NCI-H146 treated with DMSO at 0.1 percent for 48 hours (cell line): Measurements from ENCODE around the gene FBN2.
"Not testable (repeated sequence)": the region's sequence is repeated elsewhere in the genome, so short reads cannot be mapped to it uniquely, and the experiment has no call there.

Experiments
- DNase-seq: peaks from one replicate; lab custom pipeline; 2025; ENCODE audit not compliant: unreplicated experiment; lab: John Stamatoyannopoulos, UW

The FBN2 gene

DNA sequence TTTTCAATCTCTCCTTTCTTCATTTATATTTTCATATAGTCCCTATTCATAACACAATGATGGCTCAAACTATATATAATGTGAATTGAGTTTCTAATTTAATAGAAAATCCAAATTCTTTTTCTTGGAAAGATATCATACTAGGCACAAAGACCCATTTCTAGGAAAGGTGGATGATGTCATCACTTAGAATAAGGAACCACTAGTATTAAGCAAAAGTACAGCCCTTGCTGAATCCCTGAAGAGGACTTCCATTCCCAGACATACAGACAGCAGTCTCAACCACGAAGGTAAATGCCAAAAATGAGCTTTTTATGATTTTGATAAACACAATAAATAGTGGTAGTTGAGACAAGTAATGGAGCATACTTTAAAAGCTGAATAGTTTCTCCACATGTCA, 210.0 kb downstream of the FBN2 start:
- no peak for DNase-seq

DNA sequence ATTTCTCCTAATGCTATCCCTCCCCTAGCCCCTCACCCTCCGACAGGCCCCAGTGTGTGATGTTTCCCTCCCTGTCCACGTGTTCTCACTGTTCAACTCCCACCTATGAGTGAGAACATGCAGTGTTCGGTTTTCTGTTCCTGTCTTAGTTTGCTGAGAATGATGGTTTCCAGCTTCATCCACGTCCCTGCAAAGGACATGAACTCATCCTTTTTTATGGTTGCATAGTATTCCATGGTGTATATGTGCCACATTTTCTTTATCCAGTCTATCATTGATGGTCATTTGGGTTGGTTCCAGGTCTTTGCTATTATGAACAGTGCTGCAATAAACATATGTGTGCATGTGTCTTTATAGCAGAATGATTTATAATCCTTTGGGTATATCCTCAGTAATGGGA, 216.6 kb downstream of the FBN2 start:
- DNase-seq = not testable (repeated sequence)

DNA sequence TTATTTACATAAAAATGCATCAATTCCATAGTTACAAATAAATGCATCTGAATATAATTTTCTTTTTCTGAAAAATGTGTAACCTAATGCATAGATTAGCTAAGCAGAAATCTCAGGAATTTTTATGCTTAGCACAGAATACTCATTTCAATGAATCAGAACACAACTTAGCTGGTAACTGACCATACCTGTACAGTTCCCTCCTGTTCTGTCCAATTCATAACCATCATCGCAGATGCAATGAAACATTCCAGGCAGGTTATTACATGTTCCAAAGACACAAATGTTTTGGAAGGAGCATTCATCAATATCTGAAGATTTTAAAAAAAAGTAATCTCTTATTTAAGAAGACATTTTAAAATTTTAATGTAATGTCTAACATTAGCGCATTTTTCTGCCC, 219.4 kb downstream of the FBN2 start:
- DNase-seq = no peak

DNA sequence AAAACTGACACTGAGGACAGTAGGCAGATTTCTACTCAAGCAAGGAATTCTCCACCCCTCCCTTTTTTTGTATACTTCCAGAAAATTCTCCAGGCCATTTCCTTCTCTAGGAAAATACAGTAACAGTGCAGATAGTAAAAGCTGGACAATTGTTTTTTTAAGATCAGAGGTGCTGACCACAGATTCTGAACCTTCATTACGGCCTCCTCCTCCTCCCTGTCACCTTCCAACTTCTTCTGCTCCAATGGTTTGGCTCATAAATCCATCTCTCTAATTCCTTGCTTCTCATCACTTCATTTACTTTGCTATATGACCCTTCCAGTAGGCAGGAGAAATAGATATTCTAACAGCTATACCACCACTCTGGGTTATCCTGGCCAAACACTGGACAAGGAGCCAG, 220.6 kb downstream of the FBN2 start:
- no peak for DNase-seq

DNA sequence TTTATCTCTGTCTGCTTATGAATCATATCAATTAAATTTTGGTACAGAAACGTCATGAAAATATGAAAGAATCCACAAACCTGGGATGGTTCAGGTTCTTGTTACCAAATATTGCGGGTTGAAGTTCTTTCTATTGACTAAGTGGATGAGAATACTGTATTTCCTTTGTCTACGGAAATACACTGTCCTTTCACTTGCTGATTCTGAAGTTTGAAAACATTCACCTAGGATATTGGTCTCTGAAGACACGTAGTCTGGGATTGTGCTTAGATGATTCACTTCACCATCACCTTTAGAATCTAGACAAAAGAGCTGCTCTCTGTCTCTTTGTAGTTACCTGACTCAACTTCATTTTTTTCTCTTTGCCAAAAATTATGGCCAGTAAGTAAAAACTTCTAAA, 222.4 kb downstream of the FBN2 start:
- no peak for DNase-seq

DNA sequence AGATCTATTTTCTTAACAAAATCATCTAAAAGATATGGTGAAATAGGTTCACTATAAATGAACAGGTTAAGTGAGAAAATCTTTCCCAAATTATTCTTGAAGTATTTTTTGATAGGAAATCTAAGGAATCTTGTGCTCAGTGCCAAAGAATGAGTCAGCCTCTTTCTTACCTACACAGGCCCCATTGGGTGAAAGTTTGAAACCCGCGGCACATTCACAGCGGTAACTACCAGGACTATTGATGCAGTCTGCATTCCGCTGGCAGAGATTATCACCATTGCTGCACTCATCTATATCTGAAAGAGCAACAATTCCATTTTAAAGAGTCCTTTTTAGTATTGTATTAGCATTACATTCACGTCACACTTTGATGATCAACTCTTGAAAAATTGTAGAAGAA, 232.7 kb downstream of the FBN2 start:
- DNase-seq = no peak

DNA sequence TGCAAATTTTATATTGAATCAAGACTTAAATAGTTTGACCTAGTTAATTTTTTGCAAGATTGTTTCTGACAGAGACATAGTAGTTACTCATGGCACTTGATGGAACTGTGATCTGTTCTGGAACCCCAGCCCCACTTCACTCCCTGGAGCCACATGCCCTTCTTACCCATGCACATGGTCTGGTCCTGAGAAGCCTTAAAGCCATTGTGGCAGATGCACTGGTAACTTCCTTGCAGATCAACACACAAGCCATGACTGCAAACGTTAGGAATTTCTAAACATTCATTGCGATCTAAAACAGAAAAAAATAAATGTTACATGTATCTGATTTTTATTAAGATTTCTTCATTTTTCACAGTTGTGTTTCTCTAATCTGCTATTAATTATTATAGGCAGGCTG, 233.3 kb downstream of the FBN2 start:
- DNase-seq = no peak

DNA sequence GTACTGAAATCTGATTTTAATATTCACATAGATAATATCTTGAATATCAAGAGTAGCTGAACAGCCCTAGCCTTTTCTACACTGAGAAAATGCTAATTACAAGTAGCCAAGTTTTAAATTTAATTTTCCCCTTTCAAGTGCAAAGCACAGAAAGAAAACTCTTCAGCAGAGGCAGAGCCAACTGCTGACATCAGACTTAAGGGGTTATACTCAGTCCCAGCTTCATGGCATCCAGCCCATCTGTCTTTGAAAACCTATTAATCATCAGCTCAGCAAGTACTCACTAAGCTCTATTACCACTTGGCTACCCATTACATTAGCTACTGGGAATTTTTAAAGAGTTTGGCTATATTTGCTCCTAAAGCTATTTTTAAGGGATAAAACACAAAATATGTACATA, 234.0 kb downstream of the FBN2 start:
- DNase-seq = no peak

DNA sequence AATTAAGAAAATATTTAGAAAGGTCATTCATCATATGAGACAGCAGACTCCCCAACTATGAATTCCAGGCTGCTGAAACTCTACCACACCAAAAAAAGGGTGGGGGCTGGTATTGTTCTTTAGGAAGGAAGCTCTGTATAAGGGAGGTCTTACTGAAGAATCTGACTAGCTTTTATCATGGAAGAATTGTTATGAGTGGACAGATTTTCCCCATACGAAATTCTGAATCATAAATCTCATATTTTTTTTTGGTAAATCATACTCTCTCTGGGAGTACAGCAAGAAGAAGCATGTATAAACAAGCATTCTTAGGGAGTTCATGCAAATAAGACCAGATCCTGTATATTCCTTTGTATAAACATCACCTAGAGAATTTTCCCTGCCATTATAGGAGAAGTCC, 234.5 kb downstream of the FBN2 start:
- no peak for DNase-seq

DNA sequence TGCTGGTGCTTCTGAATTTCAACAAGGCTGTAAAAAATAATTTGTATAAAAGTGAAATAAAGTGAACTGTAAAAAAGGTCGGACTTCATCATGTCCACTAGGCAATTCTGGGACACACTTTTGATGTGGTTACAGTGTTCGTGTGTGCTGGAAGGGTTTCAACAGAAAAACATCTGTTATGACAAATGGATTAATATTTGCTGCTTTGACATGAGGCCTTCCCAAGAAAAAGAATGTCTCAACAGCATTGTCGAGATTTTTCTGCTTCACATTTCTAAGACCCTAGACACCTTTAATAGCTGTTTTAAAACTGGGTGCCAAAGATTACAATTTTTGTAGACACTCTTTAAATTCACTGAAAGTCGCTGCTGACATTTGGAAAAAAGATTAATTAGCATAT, 237.9 kb downstream of the FBN2 start:
- DNase-seq = no peak

DNA sequence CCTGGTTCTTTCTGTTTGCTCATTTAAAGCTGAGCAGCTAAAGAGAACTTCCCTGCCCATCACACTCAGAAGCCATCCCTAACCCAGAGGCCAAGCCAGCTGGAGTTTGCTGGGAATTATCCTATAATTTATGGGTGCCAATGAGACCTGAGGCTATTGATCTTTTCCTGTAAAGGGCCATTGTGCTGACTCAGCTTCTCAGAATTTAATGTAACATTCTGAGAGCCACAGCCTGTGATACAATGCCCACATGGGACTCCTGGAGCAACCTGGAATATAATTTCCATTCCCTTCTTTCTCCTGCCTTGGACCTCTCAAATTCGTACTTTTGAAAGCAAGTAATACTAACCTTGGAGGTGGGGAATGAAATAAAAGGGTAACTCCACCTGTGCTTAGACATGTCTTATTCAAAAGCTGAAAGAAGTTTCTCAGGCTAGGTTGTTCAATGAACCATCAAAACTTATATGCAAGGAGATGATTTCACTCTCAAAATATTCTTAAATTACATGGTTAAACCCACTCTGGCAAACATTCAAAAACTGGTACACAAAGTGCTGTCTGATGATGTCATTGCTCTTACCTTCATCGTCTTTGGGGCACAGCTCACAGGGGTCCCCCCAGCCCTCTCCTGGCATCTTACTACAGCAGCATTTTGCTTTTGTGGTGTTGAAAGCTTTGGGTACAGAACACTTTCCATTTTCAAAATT, 247.7 kb downstream of the FBN2 start:
- DNase-seq = peak; percentile 70

DNA sequence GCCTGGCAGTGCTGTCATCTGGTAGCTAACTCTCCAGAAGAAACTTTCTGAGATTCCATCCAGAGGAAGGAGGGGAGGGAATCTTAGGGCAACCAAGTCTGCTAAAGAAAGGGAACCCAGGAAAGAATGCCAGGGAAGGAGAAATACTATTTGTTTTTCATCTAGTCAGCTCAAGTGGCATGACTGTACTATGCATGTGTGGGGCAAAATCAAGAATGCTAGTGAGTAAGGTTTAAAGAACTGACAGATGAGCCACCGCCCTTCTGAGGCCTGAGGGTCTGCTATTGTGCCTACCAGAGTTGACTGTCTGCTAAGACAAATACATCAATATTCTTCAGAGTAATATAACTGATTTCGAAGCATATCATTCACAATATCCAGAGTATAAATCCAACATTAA, 250.3 kb downstream of the FBN2 start:
- no peak for DNase-seq

DNA sequence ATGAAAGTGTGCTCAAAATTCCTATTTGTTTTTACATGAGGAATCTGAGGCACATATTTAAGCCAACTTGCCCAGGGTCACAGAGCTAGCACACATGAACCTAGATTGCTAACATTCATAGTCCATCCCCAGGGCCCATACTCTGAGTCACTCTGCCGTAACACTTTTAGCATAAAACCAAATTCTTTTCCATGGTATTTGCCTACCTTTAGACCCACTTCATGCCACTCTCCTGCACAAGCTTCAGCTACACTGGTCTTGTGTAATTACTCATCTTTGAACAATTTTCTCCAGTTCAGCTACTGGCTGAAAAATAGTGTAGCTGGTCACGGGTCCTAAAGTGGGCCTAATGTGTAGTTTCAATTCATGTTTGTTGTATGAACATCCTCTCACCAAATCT, 253.8 kb downstream of the FBN2 start:
- no peak for DNase-seq

DNA sequence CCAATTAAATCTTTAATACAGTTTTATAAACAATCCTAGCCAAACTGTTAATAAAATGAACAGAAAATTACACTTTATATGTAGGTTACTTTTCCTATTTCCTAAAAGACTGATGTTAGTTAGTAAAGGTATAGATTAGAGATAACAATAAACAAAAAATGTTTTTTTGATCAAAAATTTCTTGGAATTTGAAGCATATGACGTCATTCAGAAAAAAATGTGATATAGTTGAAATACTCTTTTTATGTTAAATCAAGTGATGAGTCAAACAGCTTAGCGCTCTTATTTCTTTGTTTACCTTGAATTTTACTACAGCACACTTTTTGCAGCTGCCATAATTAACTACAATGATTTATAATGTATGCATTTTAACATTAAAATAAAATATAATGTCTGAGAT, 258.7 kb downstream of the FBN2 start:
- no peak for DNase-seq

DNA sequence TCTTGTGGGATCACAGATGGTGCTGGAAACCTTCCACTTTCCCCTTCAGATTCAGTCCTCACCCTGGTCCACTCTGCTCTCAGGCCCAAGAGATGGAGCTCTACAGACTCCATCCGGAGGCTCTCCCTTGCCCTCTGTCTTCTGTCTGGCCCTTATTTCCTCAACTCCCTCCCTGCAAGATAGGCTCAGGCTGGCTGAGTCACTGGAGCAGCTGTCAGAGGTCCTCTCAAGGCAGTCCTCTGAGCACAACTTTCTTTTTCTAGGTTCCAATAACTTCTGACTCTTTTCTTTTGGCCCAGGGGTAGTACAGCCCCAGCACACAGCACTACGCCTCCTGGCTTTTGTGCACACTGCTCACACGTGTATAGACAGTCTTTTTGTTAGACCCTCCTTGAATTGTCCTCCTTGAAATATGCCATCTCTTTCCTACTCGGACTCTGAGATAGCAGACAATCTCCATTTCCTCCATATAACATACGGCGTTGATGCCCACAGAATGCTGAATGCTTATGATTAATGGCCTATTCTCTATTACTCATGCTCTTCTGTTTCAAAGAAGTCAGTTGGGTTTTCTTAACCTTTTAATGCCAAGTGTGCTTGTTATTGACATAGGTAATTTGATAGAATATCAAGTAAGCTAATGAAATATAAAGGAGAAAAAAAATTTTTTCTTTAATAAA, 261.4 kb downstream of the FBN2 start:
- DNase-seq = no peak

DNA sequence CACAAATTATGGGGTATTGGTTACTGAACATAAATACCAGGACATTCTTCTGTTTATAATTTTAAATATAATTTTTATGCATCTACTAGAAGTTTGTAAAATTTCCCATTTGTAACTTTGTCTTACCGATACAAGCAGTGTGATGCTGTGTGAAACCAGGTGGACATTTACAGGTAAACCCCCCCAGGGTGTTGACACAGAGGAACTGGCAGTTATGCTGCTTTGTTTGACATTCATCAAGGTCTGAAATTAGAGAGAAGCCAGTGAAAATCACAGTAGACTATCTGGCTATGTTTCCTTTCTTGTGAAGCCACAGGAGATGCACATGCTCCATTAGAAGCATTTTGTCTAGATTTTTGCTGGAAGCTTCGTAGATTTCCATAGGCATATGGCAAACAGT, 263.6 kb downstream of the FBN2 start:
- peak; percentile 83 for DNase-seq

DNA sequence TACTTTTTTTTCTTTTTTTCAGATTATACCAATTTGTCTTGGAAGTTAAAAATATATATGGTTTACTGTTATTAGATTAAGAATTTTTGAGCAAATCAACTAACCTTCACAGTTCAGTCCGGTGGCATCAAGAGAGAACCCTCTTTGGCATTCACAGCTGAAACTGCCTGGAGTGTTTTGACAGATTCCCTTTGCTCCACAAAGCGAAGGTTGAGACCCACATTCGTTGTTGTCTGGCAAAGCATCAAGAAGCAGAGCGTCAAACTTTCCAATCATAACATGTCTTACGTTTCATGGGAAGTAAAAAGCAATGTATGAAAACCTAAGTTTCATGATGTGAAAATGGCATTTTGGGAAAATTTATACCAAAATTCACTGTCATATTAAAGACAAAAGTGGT, 264.3 kb downstream of the FBN2 start:
- DNase-seq = no peak

DNA sequence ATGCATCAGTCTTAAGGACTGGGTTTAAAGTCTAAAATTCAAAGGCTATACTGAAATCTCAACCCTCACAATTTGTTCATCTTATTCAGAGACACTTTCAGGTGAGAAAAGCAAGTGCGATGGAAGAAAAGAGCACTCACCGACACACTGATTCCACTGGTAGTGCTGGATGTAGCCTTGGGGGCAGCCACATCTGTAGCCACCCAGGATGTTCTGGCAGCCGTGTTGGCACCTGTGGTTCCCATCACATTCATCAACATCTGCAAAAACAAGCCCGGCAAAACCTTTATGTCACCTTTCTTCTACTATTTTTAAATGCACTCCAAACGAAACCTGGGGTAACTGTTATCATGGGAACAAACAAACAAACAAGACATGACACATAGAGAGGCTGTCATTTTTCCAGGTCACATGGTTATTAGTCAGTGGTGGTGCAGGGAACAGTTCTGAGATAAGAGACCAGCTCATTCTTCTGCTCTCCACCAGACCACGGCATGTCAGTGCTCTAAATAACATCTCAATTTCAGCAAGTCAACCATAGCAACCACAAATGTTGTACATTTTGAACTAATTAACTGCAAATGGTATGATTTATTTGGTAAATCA, 266.1 kb downstream of the FBN2 start:
- DNase-seq = no peak

DNA sequence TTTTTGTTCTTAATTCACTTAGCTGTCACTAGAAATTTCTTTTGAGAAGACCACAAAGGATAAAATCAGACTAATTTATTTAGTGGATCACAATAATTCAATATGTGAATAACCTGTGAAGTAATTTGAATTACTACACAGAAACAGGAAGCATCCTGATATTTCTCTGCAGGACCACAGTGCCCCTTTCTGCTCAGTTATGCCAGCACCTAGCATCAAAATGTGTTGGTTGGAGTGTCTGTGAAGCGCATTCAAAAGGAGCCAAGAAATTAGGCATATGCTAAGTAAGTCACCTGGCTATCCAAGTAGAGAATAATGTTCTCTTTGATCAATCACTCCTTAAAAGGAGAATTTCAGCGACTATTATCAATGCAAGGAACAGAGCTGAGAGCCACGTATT, 267.0 kb downstream of the FBN2 start:
- no peak for DNase-seq

DNA sequence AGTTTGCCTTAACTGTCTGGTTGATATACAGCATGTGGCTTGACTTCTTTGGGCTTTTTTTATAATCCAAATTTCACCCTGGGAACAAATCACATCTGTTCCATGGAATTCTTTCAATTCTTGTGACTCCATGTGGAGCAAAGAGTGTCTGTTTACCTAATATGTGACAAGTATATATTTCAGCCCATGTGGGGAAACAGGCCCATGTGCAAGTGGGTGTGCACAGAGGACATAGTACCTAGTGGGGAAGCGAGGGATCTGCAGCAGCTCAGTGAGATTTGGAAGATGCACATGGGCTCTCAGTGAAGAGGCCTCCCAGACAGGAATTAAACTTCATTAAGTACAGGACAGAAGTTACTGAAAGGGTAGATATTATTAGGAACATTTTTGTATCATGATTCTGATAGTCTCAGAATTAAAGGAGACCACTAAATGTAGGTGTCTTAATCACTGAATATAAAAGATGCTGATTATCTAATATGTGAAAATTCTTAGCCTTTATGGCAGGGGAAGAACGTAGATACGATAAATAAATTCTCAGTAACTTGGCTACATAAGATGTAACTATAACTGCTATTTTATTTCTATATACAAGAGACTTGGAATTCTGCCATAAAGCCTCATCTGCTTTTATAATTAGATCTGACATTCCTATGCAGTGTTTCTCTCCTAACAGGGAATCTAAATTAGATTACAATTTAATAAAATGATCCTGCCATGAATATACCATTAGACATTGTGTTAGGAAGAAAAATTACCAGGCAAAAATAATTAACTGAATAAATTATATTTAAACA, 273.3 kb downstream of the FBN2 start:
- DNase-seq = no peak

DNA sequence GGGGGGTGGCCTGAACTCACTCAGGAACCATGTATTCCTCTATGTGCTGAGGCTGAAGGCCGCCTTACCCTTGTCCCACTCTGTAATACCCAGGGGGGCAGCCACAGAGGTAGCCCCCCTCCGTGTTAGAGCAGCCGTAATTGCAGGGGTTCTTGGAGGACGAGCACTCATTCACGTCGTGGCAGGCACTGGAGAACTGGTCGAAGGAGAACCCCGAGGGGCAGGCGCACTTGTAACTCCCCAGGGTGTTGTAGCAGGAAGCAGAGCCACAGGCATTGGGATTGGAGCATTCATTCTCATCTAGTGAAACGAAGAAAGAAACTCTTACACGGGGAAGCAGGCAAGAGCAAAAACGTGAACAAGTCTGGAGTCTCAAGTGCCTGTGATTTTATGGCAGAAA, 274.7 kb downstream of the FBN2 start:
- DNase-seq = no peak

DNA sequence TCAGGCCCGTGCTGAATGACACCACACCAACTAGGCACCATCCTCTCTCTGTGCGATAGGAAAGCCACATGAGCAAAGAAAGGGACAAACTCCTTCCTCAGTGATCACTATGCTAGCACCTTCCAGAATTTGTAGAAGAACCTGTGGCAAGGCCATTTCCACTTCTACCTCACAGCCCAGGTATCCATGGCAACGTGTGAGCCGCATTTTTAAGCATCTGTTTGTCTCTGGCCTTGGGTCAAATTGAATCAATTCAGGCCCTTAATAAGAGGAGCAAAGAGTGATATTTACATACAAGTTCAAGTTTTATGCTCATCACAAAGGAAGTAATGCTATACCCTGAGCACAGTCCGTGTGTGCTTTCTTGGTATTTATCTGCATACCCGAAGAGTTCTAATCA, 275.1 kb downstream of the FBN2 start:
- DNase-seq = no peak
